GM19351 (cell line): Measurements from ENCODE around the gene SORCS2.

Source experiments
- ATAC-seq: cut with Tn5 transposase; IDR thresholded peaks from one replicate; pipeline ENCODE4 v1.9.1; 2021; ENCODE audit warnings: mild to moderate bottlenecking, moderate library complexity; ENCODE audit not compliant: unreplicated experiment

Gene SORCS2

GRCh38 chr4:7422151-7422897, 230.0 kb downstream of the SORCS2 start:
- ATAC-seq = no peak

DNA sequence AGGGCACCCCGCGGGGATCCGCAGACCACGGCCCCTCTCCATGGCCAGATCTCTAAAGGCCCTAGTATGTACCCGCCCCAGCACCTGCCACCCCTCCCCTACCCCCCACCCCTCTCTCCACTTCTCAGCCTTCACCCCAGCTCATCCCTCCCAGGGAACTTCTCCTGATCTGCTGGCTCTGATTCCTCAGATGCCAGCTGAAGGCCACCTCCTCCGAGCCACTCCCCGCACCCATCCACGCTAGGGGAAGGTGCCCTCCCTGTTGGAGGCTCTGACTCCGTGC, 230.5 kb downstream of the SORCS2 start:
- no peak for ATAC-seq

DNA sequence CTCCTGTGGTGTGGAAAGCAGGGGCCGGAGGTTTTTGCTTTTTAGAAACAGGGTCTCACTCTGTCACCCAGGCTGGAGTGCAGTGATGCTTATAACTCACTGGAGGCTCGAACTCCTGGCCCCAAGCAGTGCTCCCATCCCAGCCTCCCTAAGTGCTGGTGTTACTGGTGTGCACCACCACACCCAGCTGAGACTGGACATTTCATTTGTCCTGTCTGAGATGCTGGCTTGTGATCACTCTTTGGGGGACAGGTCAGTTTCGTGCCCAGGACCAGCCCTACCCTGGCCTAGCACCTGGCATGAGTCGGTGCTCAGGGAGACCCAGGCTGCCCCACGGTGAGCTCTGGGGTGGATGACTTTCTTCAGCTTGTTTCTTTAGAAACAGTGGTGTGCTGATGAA, 231.1 kb downstream of the SORCS2 start:
- ATAC-seq = no peak

GRCh38 chr4:7423801-7424552, 231.6 kb downstream of the SORCS2 start:
- ATAC-seq = no peak

DNA sequence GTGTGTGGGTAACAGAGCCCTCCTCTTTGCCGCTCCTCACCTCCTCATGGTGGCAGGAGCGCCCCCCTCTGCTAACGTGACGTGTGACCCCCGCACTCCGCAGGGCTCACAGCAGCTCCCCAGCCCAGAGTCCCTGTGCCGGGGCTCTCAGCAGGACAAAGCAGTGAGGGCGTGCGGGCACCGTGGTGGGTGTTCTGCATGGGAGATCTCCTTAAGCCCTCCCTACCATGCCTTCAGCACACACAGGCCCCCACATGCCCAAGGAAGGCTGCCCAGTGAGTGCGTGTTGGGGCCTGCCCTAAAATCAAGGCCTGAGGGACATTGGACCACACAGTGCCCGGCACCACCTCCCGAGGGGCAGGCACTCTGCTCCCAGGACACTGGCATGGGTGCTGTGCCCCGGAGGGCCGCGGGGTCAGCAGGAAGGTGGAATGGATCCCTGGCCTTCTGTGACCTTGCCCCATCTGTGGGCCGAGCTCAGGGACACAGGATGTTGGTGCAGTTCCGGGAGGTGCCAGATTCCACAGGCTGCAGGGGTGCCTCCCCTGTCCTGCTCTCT, 232.3 kb downstream of the SORCS2 start:
- ATAC-seq = no peak

DNA sequence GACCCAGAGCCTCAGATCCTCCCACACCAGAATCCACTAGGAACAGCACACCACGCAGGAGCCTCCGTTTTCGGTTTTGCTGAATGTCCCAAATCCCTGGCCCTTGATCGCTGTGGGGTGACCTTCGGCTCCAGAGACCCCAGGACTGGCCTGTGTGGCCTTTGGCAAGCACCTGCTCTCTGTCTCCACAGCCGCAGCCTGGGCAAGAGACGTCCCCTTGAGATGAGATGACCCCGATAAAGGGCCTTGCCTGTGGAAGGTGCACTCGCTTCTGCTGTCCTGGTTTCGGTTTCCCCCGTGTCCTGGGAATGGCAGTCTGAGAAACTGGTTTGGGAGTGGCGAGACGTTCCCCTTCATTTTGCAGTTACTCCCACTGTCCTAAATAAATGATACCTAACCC, 232.8 kb downstream of the SORCS2 start:
- ATAC-seq = no peak

GRCh38 chr4:7425591-7426468, 233.5 kb downstream of the SORCS2 start:
- no peak for ATAC-seq

GRCh38 chr4:7426525-7427171, 234.3 kb downstream of the SORCS2 start:
- ATAC-seq = no peak

GRCh38 chr4:7427361-7427760, 235.0 kb downstream of the SORCS2 start:
- ATAC-seq = no peak

GRCh38 chr4:7427831-7428260, 235.5 kb downstream of the SORCS2 start:
- no peak for ATAC-seq

DNA sequence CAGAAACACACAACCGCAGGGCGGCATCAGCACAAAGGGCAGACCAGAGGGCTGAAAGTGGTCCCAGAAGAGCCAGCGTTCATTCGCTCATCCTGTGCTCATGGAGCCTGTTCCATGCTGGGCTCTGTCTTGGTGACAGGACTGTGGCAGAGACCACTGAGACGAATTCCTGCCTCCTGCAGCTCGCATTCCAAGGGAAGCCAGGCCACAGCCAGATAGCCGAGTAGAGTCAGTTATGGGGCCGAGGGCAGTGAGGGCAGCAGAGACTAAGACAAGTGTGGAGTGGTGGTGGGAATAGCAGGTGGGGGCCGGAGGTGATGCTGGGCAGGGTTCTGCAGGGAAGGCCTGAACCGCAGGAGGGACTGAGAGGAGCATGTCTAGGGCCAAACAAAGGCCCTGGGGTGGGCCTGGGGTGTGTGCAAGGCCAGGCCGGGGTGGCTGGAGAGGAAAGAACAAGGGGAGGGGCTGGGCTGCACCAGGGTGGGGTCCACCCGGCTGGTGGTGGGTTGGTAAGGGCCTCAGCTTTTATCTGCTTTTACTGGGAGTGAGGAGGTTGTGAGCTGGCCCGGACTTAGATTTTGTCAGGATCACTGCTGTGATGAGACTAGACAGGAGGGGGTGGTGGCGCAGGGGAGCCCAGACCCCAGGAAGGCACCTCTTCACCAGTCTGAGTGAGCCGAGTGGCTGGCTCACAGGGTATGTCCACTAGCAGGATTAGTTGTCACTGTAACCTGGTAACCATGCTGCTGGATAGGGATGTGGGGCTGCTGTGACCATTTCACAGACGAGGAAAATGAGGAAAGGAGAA, 236.1 kb downstream of the SORCS2 start:
- ATAC-seq = no peak

DNA sequence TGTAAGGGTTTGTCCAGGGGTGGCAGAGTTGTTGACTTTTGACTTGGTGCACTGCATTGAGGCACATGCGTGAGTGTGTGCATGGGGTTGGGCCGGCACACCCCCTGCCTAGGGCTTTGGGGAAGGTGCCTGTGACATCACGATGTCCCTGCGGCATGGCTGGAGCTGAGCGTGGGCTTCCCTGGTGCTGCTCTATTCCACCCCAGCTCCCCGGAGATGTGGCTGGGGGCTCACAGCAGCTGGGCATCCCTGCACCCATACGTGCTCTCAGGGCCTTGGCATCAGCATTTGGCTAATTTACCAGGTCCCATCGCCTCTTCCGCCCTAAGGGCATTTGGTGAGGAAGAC, 236.7 kb downstream of the SORCS2 start:
- ATAC-seq = no peak

GRCh38 chr4:7429601-7430078, 237.3 kb downstream of the SORCS2 start:
- no peak for ATAC-seq

- no peak for ATAC-seq
Measured at GRCh38 chr4:7430368-7430964, 238.1 kb downstream of the SORCS2 start.

GRCh38 chr4:7430965-7431695, 238.8 kb downstream of the SORCS2 start:
- ATAC-seq = no peak

- ATAC-seq = no peak
Measured at GRCh38 chr4:7431696-7432530, 239.6 kb downstream of the SORCS2 start.

DNA sequence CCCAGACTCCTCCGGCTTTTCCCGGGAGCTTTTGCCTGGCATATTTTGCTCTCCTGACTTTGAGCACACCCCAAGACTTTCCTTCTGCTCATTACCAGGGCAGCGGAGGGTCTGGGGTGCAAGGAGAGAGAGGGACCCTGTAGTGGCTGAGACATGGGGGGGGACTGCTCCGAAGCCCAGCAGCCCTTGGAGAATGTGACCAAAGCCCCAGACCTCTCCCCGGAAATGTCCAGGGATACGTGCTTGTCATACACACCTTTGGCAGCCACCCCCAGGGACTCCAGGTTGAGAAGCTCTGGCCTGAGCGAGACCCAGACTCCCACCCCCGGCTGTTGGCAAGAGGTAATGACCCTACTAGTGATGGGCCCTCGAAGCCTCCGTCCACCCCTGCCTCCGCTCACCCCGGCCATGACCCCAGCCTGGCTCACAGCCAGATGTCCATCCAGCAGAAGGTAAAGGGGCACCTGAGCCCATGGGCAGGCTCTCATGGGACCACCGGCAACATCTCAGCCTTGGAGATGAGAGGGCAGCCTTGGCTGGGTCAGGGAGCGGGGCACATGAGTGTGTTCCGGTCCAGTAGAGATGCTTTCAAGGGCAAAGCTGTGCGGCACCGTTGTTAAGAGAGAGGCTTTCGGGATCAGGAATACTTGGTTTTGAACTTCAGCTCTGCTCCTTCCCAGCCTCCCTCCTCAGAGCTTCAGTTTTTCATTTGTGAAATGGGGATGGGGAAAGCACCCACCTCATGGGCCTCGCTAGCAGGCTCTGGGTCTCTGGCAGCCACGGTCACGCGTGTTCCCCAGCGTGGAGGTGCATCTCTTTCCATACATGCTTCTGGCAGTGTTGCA, 240.4 kb downstream of the SORCS2 start:
- ATAC-seq = no peak
